ENCODE data around the gene SERPIND1.

Gene SERPIND1

GRCh38 chr22:20792966-20793728 lies 19.2 kb downstream of the SERPIND1 start:
- no peak for DNase-seq (ENCODE audit: low read depth, low spot score)

DNA sequence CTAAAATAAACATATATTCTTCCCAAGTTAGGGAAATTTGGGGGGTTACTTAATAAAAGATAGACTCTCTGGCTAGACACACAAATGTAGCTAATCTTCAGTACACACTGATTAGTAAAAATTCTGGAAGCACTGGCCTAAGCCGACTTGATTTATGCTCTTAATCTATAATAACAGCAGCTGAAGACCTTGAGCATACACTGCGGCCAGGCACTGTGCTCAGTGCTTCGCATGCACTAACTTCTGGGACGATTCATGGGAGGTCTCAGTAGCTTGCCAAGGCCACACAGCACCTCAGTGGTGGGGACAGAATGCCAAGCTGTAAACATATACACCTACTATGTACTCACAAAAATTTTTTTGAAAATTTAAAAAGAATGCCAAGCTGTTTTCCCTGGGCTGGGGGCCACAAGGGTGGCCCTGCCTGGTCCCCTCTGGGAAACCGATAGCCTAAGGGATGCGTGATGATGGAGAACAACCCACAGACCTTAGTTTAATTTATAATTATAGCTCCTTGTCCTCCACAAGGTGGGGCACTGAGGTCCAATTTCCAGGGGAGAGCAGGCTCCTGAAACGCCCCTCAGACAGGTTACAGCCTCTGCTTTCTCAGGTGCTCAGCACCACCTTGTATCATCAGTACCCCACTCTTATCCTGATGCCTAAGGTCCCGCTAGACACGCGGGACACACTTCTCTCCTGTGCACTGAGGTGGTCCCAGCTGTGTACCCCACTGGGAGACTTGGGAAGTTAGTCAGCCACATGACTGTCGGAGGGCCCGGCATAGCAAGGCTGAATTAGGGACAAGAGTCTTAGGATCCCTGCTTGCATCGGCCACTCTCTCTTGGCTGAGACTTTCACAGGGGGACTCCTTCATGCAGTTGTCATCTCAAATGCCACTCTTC lies 20.1 kb downstream of the SERPIND1 start:
- no peak for DNase-seq (ENCODE audit: low read depth, low spot score)

DNA sequence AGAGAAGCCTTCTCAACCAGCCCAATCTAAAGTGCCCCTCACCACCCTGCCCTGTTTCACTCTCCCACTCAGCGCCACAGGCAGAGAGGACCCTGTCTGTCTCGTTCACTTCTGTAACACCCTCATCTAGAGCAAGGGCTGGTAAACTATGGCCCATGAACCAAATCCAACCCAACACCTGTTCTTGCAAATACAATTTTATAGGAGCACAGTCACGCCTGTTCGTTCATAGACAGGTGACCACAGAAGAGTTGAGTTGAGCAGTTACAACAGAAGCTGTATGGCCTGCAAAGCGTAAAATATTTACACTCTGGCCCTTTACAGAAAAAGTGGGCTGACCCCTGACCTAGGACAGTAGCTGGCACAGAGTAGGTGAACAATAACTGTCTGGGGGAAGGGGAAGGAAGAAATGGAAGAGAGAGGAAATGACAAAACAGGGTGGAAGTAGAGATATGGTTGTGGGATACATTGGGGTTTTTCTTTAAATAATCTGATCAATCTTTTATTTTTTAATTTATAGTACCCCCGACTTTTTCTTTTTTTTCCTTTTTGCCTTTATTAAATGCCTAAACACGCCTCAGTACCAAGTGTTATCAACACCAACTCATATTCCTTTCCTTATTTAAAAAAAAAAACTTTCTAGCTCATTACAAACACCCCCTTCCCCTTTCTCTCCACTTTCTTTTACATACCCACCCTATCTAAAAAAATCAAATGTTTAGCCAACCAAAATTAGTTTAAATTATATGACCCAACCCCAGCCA lies 20.9 kb downstream of the SERPIND1 start:
- no peak for DNase-seq (ENCODE audit: low read depth, low spot score)

GRCh38 chr22:20796731-20797130 lies 22.8 kb downstream of the SERPIND1 start:
- no peak for DNase-seq (ENCODE audit: low read depth, low spot score)

GRCh38 chr22:20798218-20798617 lies 24.3 kb downstream of the SERPIND1 start:
- no peak for DNase-seq (ENCODE audit: low read depth, low spot score)

DNA sequence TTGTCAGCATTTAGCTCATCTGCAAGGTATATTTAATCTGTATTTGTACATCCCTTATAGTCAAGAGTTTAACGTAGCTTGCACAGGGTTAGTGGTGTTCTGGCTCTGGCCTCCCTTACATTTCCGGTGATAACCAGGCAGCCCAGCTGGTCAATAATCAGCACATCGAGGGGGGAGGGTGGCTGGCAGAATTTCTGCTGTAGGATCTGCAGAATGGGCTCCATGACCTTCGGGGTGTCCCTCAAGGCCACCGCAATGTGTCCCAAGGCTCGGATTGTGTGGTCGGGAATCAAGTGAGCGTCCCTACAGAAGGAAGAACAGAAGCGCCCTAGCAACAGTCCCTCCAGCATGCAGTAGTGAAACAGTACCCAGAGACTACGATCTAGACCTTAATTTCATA lies 25.1 kb downstream of the SERPIND1 start:
- no peak for DNase-seq (ENCODE audit: low read depth, low spot score)

DNA sequence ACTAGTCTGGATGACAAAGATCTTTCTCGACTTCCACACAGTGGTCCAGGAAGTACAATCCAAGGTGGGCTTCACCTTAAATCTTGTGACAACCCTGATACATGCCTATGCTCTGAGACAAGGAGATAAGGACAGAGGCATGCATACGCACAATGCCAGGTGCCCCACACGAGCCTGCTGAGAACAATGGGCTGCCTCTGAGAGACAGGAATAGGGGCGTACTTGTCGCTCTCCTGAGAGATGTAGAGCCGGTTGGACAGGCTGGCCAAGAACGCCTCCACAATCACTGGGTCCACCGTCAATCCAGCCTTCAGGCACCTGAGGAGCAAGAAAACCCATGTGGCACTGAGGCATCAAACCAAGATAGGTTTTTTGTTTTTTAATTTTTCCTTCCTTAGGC lies 25.5 kb downstream of the SERPIND1 start:
- no peak for DNase-seq (ENCODE audit: low read depth, low spot score)

DNA sequence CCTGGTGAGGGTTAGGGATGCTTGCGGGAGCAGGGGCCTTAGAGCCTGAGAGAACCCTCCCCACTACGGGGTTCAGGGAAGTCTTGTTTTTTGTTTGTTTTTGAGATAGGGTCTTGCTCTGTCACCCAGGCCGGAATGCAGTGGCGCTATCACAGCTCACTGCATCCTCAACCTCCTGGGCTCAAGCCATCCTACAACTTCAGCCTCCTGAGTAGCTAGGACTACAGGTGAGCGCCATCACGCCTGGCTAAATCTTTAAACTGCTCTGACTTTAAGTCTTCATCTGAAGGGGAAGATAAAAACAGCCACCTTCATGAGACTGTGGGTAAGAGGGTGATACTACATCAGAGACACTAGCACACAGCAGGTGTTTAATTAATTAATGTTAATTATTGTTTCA lies 28.5 kb downstream of the SERPIND1 start:
- no peak for DNase-seq (ENCODE audit: low read depth, low spot score)

GRCh38 chr22:20802922-20803553 lies 29.1 kb downstream of the SERPIND1 start:
- no peak for DNase-seq (ENCODE audit: low read depth, low spot score)

- no peak for DNase-seq (ENCODE audit: low read depth, low spot score)
Observed at GRCh38 chr22:20803696-20804324, 29.9 kb downstream of the SERPIND1 start.

GRCh38 chr22:20804650-20805049 lies 30.7 kb downstream of the SERPIND1 start:
- DNase-seq (ENCODE audit: low read depth, low spot score), result no peak

GRCh38 chr22:20805972-20806471 lies 32.1 kb downstream of the SERPIND1 start:
- DNase-seq (ENCODE audit: low read depth, low spot score), result no peak

DNA sequence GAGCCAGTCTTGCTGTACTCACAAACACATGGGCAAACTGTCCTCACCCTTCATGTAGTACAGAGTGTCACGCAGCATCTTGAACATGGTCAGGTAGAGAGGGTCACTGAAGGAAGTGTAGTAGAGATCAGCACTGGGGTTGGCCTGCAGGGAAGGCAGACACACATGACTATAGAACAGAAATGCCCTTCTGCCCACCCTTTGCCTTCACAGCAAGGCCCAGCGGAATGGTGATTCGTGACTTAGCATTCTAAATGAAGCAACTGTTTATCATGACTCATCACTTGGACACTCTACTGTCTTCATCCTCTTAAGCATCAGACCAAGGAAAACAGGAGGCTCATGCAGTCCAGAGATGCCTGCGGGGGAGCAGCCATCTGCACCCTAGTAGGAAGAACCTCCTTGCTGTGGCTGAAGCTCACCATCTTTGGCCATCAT lies 33.4 kb downstream of the SERPIND1 start:
- no peak for DNase-seq (ENCODE audit: low read depth, low spot score)

GRCh38 chr22:20808844-20809243 lies 34.9 kb downstream of the SERPIND1 start:
- DNase-seq (ENCODE audit: low read depth, low spot score), result no peak

DNA sequence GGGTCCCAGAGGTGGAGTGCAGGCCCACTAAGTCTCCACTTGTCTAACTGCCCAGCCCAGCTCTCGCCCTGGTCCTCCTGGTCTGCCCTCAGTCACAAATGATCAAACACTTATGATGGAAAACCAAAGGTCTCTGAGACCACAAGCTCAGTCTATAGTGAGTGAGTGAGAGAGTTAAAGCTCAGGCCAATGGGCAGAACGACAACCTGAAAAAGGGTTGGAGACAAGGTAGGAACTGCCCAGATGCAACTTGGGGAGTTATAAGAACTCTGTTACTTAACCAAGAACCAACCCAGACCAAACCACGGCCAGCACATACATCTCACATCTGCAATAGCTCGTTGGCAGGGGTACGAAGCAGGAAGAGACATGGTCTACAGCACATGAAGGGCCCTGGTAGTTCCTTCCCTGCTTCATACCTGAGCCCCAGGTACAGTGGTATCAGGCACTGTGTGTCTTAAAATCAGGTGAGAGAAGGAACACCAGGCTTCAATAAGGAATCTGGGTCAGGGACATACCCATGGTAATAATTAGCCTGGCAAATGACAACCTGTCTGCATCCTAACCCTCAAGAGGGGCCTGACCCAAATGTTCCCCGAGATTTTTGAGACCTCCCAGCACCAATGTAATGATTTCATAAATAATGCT lies 35.7 kb downstream of the SERPIND1 start:
- no peak for DNase-seq (ENCODE audit: low read depth, low spot score)

DNA sequence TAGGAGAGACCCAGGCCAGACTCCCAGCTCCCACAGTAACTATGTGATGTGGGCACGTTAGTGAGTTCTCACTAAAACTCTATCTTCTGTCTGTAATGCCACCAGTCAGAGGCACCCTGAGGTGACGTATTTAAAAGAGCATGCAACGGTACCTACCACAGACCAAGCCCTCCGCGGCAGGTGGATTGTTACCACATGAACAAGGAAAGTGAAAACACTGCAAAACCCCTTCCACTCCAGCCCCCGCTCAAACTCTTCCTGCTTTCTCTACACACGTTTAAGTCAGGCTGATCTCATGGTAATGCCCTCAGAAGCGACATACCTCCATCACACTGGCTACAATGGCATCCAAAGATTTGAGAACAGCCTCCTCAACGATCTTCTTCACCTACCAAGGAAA lies 36.7 kb downstream of the SERPIND1 start:
- DNase-seq (ENCODE audit: low read depth, low spot score), result no peak

- no peak for DNase-seq (ENCODE audit: low read depth, low spot score)
Observed at GRCh38 chr22:20811171-20811570, 37.3 kb downstream of the SERPIND1 start.

- DNase-seq (ENCODE audit: low read depth, low spot score), result no peak
Observed at GRCh38 chr22:20811971-20812660, 38.2 kb downstream of the SERPIND1 start.

GRCh38 chr22:20813056-20813455 lies 39.1 kb downstream of the SERPIND1 start:
- no peak for DNase-seq (ENCODE audit: low read depth, low spot score)
